GM08714 (cell line): ENCODE data around the gene FAHD1.
"Not testable (repeated sequence)": the region's sequence is repeated elsewhere in the genome, so short reads cannot be mapped to it uniquely, and the experiment has no call there.

Experiments
- H3K4me3 ChIP-seq: fragments of 200-500 bp; sonication (Bioruptor generic); 2 replicates; pipeline ENCODE4 v1.5.1; 2014; ENCODE audit warnings: mild to moderate bottlenecking, low read length, inconsistent platforms
- ZNF274 ChIP-seq: IDR thresholded peaks from 2 replicates; pipeline ENCODE4 v1.6.1; 2012; ENCODE audit warnings: mild to moderate bottlenecking, low read depth, low read length

FAHD1 gene

GRCh38 chr16:1793578-1794220 lies 33.3 kb upstream of the FAHD1 start, which contains the start of gene IGFALS:
TSS of gene IGFALS (minus strand) at chr16:1793705. CDS start at chr16:1793652, 53 bp downstream.
- no peak for TF ChIP-seq ZNF274
- H3K4me3 ChIP-seq: no peak within 1 kb of the TSS

DNA sequence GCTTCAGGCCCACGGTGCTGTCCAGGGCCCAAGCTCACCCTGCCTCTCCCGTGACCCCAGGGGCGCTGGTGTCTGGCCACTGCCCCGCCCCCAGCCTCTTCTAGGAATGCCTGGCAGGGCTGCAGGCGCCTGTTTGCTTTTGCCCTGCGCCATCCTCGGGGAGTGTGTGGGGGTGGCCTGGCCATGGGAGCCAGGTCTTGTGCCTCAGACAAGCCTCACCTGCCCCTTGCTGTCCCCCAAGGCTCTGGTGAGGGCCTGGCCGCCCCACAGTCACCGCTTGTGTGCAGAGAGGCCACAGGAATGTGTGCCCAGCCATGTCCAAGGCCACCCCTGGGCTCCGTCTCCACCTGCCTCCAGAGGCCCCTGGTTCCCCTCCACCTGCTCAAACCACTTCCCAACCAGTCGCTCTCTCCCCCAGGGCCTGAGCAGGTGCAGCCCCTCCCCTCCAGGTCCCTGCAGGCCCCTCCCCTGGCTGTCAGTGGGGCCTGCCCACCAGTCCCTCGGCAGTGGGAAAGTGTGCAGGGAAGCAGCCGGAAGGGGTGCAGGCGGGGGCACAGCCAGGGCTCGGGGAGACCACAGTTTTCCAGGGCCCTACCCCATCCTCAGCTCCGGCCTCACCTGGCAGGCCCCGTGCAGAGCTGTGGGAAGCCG lies 32.7 kb upstream of the FAHD1 start:
- H3K4me3 ChIP-seq: no peak overlapping the region
- no peak for TF ChIP-seq ZNF274

- no peak for TF ChIP-seq ZNF274
- no peak overlapping the region for H3K4me3 ChIP-seq
Observed at GRCh38 chr16:1794908-1795666, 31.9 kb upstream of the FAHD1 start.

- H3K4me3 ChIP-seq: not testable (repeated sequence)
Observed at GRCh38 chr16:1799263-1799662, 27.7 kb upstream of the FAHD1 start.

- H3K4me3 ChIP-seq: no peak overlapping the region
- TF ChIP-seq ZNF274: no peak
Observed at GRCh38 chr16:1800701-1801100, 26.3 kb upstream of the FAHD1 start.

DNA sequence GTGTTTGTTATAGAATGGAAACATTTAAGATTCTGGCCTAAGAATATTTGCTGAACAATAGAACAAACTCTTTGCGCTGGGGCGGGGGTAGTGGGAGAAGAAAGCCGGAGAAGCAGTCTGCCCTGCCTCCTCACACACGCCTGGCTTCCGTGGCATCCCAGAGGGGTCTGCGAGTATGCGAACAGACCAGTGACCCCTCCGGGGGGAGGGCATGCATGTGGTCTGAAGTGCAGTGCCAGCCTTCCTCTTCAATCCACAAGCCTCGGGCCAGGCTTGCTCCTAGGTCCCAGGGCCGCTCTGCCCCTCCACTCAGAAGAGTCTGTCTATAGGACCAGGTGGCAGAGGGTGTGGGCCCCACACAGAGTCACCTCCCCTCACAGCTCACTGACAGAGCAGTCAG lies 19.4 kb upstream of the FAHD1 start:
- H3K4me3 ChIP-seq: no peak overlapping the region
- no peak for TF ChIP-seq ZNF274

- TF ChIP-seq ZNF274: no peak
- H3K4me3 ChIP-seq: no peak overlapping the region
Observed at GRCh38 chr16:1808691-1809090, 18.3 kb upstream of the FAHD1 start.

GRCh38 chr16:1809281-1809801 lies 17.7 kb upstream of the FAHD1 start:
- TF ChIP-seq ZNF274: no peak
- no peak overlapping the region for H3K4me3 ChIP-seq

DNA sequence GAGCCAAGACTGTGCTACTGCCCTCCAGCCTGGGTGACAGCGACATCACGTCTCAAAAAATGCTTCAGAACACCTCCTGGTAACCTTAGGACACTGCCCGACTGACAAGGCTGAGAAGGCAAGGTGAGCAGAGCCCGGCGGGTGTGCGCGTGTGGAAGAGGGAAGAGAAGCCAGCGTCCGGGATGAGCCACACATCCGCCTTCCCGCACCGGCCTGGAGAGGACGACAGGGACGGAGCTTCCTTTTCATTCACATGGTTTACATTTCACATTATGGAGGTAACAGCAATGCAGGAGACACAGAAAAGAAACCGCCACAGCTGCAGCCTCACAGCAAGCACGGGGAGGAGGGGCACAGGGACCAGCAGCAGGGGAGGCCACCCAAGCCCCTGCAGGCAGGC lies 16.9 kb upstream of the FAHD1 start:
- no peak overlapping the region for H3K4me3 ChIP-seq
- TF ChIP-seq ZNF274: no peak

DNA sequence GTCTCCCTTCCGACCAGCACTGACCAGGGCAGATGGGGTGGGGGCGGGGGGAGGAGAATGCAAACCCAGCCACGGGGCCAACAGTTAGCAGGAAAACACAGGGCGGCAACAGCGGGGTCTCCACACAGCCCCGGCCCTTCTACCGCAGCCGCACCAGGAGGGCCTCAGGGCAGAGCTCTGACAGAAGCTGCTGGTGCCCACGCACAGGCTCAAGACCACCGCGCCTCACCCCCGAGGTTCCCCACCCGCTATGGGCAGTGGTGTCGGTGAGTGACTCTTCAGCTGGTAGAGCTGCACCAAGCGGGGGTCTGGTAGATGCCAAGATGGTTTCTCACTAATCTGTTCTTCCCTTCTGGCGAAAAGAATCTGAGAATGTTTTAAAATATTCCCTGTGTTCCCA lies 16.5 kb upstream of the FAHD1 start:
- no peak overlapping the region for H3K4me3 ChIP-seq

GRCh38 chr16:1812732-1813163 lies 14.3 kb upstream of the FAHD1 start:
- H3K4me3 ChIP-seq: no peak overlapping the region
- no peak for TF ChIP-seq ZNF274

More for the DNA sequence above, 16.5 kb upstream of the FAHD1 start:
- no peak for TF ChIP-seq ZNF274

DNA sequence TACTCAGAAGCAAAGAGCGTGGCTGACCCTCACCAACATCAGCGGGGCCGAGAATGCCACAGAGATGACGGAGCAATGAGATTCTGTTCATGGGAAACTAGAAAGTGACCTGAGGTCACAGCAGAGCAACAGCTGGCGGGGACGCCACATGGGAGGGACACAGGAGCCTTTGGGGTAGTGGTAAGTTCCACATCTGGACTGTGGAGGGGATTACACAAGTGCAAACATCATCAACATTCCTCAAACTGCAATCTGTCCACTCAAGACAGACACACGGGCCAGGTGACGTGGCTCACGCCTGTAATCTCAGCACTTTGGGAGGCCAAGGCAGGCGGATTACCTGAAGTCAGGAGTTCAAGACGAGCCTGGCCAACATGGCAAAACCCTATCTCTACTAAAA lies 11.5 kb upstream of the FAHD1 start:
- no peak overlapping the region for H3K4me3 ChIP-seq
- no peak for TF ChIP-seq ZNF274

DNA sequence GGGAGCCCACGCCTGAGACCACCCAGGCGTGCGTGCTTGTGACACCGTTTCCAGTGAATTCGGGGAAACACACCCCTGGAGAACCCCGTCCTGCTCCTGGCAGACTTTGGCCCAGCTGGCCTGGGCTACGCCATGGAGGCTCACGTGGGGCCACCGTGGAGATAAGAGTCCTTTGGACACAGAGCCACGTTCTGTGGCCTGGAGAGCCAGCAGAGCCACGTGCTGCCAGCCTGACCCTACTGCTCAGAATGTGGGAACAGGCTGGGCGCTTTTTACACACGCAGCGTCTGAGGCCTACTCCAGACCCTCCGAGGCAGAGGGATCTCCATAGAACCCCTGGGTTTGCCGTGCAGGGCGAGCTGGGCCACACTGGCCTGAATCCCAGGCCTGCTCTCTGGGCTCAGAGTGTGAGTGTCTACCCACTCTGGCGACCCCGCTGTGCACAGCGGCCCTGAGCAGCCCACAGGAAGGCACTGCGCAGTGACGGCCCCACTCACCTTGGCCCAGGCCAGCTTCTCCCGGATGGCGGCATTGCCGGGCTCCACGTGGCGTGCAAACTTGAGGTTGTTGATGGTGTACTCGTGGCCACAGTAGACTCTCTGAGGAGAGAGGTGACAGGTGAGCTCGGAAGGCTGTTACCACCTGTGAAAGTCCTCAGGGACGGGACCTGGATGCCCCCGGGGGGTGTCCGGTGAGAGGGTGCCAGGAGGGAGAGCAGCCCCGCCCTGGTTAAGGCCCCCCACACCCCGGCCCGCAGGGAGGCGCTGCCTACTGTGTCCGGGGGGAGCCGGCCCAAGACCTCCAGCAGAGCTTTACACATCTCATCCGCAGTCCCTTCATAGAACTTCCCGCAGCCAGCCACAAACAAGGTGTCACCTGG lies 10.4 kb upstream of the FAHD1 start:
- no peak for TF ChIP-seq ZNF274
- no peak overlapping the region for H3K4me3 ChIP-seq

DNA sequence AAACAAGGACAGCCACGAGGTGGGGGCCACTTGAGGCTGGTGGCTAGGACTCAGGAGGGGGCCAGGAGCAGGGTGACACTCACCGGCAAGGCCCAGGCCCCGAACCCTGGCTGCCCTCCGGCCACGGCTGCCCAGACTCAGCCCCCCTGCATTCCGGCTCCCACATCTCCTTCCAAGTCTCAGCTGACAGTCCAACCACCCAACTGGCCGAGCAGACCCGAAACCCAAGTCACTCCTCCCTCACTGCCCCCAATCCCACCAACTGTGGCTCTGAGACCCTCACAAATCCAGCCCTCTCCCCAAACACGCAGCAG lies 9.8 kb upstream of the FAHD1 start:
- no peak overlapping the region for H3K4me3 ChIP-seq
- no peak for TF ChIP-seq ZNF274
